GM19035 (cell line): Measurements from ENCODE around the gene TRAF2.

Experiments
- ATAC-seq: cut with Tn5 transposase; IDR thresholded peaks from one replicate; pipeline ENCODE4 v1.9.1; 2021; ENCODE audit not compliant: unreplicated experiment

Gene TRAF2

DNA sequence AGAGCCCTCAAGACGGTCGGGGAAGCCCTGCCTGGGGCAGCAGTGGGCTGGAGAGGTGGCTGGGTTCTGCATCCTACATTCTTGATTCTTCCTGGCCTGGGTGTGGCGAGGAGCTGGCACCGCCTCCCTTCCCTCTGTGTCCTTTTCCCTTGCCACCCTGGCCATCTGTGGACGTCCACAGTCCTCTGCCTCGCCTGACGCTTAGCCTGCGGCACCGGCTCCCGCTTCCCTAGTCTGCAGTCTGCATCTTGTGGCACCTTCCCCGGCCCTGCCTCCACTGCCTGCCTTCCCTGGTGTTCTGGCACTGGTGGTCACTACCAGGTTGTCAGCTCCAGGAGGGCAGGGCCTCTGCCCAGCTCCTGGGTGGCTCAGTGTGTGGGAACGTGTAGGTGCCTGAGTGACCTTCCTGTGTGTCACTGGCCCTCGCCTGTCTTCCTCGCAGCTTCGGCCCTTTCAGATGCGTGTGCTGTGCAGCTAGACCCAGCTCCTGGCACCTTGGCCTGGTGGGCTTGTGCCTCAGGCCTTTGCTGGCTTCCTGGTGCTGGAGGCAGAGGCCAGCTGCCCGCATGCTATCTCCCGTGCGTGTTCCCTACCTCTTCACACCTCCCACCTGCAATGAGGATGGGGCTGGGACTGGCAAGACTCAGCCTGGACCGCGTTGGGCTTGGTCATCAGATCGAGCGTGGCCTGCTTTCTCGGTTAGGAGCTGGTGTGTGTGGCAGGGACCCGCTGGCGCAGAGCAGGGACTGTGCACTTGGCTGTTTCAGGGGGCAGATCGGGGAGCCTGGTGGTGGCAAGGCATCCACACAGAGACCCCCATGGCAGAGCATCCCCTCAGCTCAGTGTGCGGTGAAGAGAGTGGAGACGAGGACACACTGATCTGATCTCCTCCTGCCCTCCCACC is 20.9 kb downstream of the TRAF2 start:
- ATAC-seq: no peak

DNA sequence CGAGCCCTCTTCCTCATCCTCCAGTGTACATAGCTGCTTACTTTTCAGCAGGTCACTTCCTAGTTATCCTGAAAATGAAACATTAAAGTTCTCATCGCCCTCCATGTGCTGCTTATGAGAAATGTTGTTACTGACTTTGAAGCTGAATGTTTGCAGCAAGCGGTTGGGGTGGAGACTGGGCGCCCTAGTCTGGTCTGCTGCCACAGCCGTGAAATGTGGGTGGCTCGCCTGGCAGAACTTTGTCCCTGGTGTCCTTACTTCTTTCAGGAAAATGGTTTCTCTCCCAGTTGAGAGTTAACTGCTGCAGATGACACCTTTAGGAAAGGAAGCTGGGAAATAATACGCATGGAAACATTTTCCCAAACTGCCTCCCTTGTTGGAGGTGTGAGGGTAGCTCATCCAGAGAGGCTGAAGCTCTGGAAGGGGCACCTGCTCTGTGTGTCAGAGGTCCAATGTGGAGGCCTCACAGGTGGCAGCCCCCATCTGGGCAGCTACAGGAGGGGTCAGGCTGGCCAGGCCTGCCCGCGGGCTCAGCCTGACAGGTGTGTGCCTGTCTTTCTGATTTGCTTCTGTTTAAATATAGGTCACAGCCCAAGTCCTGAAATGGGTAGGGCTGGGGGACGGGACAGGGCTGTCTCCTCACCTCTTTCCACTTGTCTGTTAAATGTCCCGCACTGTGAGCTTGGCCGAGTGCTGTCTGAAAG is 24.0 kb downstream of the TRAF2 start:
- no peak for ATAC-seq

DNA sequence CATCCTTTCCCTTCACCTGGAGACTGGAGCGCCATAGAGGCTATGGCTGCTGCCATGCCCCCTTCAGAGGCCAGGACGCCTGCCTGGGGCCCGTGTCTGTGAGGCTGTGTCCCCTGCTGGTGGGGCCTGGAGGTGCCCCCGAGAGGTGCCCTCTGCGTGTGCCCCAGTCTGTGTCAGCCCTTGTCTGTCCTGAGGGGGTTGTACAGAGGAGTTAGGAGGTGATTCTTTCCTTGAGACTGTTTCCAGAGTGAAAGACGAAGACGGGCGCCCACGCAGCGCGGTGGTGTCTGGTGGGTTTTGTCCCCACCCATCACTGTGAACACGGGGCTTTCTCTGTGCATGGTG is 24.6 kb downstream of the TRAF2 start:
- ATAC-seq: no peak

DNA sequence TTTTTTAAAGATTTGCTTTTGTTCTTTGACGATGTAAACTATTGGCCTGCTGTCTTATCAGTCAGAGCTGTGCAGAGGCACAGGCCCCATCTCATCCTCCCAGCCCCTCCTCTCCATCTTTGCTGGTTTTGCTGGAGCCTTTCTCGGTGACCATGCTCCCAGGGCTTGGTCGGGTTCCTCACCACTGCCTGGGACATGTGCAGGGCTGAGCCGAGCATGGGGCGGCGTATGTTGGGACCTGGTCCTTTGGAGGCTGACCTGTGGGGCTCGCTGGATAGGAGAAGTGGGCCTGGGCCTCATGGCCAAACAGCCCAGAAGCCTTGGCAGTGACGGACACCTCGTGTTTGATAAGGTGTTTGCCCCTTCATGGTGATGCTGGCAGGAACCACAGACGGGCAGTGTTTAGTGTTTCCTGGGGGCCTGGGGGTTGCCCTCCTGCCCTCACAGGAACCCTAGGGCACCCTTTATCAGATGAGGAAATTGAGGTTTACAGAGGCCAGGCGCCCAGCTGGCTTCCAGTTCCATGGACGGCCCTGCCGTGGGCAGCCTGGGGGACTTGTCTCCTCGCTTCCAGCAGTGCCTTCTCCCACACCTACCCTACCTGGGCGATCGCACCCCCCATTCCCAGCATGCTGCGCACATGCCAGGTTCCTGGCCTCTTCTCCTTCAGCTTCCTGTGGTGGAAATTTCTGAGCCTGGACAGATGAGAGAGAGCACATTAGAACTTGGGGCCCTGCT is 27.6 kb downstream of the TRAF2 start:
- no peak for ATAC-seq

DNA sequence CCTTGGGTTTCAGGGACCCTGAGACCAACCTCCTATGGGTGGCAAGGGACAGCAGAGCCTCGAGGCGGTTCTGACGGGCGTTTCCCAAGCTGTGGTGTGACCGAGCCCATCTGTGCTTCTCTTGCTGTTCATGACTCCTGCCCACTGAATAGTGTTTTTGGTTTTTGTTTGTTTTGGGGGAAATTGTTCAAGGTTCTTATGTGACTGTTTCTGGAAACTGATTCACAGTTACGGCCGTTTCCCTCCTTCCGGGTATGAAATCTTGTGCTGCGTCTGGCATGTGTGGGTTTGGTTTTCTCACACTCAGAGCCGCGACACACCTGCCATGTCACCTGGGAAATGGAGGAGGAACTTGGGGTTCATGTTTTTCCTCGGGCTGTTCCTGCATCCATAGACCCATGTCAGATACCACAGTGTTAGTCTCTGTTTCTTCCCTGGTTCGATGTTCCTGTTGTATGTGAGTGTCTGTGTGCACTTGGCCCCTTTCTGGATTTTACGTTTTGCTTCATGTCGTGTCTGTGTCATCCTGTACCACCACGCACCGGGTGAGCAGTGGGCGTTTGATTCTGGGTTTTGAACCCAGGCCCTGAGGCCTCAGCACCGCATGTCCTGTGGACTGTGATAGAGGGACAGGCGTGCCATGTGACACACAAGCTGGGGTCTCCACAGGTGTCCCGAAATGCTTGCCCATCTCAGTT is 29.5 kb downstream of the TRAF2 start:
- no peak for ATAC-seq

DNA sequence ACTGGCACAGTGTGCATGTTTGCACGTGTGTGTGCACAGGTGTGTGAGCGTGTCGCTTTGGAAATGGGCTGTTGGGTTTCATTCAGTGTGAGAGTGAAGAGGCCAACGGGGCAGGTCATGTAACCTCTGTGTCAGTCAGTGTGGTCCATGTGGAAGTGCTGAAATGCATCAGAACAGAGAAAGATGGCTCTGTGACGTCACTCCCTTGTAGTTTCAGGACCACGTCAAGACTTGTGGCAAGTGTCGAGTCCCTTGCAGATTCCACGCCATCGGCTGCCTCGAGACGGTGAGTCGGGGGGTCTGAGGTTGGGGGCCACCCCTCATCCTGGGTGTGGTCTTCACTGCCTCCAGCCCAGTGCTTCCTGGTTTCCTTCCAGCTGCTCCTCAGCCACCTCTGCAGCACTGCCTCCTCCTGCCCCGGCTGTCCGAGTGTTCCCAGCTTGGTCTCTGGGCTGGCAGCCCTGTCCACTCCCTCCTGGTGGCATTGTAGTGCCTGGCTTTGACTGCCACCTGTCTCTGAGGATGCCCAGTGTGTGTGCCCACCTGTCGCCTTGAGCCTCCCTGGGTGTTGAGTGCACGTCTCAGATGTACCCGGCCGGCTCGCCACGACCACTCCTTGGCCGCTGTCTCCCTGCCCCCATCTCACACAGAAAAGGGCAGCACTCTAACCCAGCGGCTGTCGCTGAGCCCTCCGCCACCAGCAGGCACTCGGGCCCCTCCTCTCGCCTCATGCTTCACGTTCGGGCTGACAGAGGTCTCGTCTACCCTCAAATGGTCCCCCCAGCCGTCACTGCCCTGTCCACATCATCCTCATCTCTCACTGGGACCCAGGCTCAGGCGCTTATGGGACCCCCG is 30.2 kb downstream of the TRAF2 start:
- ATAC-seq: no peak

DNA sequence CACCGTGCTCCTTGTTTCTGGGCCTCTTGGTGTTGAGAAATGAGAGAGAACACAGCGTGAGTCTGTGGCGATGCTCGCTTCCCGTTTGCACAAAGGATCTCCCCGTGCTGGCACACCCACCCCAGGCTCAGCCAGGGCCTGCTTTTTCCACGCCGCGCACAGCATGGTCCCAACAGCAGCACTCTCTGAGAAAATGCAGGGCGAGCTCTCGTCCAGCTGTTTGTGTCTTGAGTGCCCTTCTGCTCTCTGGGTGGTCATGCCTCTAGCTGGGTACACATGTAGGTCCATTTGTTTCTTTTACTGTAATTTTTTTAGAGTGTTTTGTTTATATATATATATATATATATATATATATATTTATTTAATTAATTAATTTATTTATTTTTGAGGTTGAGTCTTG is 31.6 kb downstream of the TRAF2 start:
- no peak for ATAC-seq

DNA sequence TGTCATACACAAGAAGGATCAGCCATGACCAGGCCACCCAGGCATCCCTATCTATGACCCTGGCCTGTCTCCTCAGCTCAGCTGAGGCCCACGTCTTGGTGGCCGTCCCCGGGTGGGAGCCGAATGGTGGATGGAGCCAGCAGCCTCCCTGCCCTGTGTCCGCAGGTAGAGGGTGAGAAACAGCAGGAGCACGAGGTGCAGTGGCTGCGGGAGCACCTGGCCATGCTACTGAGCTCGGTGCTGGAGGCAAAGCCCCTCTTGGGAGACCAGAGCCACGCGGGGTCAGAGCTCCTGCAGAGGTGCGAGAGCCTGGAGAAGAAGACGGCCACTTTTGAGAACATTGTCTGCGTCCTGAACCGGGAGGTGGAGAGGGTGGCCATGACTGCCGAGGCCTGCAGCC is 33.8 kb downstream of the TRAF2 start:
- ATAC-seq: no peak

DNA sequence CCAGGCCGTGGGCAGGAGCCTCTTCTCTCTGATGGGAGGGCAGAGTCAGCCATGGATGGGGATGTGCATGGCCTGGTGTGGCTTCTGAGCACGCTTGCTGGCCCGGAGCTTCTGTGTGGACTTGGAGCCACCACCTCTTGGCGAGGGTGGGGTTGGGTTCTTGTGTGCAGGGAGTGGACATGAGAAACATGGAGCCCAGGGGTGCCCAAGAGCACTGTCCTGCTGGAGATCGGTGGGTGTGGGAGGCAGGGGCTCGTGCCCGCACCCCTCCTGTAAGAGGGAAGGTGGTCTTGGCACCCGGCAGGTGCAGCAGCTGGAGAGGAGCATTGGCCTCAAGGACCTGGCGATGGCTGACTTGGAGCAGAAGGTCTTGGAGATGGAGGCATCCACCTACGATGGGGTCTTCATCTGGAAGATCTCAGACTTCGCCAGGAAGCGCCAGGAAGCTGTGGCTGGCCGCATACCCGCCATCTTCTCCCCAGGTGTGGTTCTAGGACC is 34.5 kb downstream of the TRAF2 start:
- ATAC-seq: no peak

DNA sequence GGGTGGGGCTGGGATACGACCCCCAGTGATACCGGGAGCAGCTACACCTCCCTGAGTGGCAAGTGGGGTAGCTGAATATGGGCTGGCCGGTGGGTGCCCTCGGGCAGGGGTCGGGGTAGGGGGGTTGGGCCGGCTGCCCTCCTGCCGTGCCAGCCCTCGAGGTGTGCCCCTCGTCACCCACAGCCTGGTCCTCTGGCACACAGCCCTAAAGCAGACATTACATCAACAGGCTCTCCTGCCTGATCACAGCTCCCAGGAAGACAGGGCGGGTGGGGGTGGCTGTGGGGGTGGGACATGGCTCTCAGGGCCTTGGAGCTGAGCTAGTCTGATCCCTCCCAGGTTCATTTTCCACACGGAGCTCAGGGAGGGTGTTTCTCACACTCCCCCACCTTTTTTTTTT is 35.0 kb downstream of the TRAF2 start:
- no peak for ATAC-seq

DNA sequence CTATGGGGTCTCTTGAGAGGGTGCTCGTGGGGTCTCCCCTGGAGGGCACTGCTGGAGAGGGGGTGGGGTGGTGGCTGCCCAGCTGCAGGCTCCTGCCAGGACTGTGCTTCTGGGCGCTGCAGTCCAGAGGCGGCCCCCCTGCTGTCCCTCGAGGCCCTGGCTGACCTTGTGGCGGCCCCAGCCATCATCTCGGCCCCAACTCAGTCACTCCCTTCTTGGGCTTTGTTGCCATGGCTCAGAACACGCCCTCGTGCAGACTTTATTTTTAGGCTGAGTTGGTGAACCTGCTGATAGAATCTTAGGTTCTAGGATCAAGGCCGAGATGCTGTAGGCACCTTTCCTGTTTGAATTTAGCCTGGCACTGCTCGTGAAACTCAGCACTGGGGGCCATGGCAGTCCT is 35.4 kb downstream of the TRAF2 start:
- no peak for ATAC-seq

DNA sequence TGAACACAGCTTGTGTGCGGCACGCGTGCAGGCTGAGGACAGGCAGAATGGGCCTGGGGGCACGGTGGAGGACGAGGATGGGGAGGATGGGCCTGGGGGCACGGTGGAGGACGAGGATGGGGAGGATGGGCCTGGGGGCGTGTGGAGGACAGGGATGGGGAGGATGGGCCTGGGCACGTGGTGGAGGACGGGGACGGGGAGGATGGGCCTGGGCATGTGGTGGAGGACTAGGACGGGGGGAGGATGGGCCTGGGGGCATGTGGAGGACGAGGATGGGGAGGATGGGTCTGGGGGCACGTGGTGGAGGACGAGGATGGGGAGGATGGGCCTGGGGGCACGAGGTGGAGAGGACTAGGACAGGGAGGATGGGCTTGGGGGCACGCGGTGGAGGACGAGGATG is 36.2 kb downstream of the TRAF2 start:
- no peak for ATAC-seq

DNA sequence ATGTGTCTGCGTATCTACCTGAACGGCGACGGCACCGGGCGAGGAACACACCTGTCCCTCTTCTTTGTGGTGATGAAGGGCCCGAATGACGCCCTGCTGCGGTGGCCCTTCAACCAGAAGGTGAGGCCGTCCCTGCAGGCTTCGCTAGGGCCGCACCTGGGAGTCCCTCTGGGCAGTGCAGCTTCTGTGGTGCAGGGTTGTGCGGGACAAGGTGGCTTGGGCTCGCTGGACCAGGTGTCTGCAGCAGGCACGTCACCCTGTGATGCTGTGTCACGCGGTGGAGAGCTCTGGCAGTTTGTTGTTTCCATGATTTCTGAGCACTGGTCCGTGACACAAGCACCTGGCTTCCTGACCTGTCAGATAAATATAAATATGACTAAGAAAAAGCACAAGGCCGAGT is 37.6 kb downstream of the TRAF2 start:
- no peak for ATAC-seq

DNA sequence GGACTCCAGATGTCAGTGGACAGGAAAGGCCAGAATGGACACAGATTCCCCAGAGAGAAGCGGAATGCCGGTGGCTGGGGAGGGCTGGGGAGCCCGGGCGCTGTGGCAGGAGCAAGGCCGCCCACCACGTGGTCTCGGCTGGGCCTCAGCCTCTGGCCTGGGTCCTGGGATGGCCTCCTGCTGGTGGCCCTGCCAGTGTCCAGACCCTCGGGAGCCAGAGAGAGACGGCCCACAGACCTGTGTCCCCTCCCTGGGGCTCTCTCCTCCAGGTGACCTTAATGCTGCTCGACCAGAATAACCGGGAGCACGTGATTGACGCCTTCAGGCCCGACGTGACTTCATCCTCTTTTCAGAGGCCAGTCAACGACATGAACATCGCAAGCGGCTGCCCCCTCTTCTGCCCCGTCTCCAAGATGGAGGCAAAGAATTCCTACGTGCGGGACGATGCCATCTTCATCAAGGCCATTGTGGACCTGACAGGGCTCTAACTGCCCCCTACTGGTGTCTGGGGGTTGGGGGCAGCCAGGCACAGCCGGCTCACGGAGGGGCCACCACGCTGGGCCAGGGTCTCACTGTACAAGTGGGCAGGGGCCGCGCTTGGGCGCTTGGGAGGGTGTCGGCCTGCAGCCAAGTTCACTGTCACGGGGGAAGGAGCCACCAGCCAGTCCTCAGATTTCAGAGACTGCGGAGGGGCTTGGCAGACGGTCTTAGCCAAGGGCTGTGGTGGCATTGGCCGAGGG is 39.3 kb downstream of the TRAF2 start:
- ATAC-seq: no peak

DNA sequence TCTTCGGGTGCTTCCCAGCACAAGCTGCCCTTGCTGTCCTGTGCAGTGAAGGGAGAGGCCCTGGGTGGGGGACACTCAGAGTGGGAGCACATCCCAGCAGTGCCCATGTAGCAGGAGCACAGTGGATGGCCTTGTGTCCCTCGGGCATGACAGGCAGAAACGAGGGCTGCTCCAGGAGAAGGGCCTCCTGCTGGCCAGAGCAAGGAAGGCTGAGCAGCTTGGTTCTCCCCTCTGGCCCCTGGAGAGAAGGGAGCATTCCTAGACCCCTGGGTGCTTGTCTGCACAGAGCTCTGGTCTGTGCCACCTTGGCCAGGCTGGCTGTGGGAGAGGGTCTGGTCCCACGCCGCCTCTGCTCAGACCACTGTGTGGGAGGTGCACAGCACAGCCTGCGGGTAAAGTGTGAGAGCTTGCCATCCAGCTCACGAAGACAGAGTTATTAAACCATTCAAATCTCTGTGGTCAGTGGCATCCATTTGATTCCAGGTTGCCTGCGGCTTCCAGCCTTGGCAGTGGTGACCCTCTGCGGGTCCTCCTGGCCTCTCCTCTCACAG is 39.9 kb downstream of the TRAF2 start:
- ATAC-seq: no peak

DNA sequence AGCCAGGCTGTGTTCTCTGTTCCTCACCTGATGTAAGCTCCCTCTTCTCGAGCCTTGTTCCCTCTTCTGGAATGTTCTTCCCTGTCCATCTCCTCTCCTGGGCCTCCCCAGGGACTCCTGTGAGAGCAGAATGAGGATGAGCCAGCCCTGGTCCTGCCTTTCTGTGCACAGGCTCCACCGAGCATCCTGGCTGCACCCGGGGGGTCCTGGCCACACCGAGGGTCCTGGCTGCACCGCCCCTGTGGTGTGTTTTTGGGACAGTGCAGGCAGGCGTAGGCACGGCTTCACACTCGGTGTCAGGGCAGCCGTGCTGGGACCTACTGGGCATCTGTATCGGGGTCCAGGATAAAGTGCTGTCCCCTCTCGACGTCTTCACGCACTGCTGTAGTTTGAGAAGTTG is 40.4 kb downstream of the TRAF2 start:
- no peak for ATAC-seq

DNA sequence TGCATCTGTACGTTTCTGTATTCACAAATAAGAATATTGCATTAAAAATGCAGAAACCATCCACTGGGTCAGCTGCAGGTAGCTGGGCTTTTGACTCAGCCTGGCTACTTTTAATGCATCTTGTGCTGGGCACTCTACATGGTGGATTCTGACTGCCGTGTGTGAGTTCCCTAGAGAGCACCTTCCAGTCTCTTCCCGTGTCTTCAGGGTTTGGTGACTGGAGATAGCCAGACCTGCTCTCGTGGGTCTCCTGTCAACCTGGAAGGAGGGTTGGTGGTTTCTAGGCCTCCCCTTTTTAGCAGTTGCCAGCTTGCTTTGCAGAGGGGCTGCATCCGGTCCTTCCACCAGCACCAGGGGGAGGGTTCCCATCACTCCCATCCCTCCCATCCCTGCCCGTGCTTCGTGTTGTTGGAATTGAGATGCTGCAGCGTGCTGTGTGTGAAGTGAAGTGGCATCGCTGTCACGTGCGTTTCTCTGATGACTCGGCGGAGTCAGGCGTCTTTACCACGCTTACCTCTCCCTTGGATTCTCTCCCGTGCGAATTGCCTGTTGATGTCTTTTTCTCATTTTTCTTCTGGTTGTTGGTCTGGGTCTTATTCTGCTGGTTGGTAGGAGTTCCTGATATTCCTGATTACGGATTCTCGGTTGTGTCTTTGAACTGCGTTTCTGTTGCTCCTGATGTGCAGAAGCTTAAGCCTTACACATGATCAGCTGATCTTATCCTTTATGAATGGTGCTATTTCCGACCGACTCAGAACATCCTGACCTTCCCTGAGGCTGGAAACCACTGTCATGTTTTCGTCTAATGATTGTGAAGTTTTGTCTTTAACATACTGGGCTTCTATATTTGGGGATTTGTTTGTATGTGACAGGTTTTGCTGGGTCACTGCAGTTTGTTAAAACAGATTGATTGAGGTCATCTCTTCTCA is 41.3 kb downstream of the TRAF2 start:
- no peak for ATAC-seq

DNA sequence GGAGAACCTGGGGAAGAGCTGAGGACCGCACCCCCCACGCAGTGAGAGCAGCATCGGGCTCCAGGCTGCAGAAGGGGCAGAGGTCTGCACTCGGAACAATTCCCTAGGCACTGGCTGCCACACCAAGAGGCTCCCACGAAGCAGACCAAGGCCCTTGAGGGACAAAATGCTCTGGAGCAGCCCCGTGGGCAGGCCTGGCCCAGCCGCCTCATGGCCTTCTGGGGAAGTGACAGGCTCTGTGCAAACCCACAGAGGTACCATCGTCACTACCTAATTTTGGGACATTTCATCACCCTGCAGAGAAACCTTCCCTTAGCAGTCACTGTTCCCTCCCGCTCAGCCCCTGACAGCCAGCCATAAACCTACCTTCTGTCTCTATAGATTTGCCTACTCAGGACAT is 42.3 kb downstream of the TRAF2 start:
- no peak for ATAC-seq
